HG03558 (cell line): ENCODE data around the gene NSUN3.

ENCODE experiments used
- ATAC-seq: cut with Tn5 transposase; IDR thresholded peaks from one replicate; pipeline ENCODE4 v1.9.1; 2021; ENCODE audit warnings: moderate number of reproducible peaks; ENCODE audit not compliant: unreplicated experiment; ENCODE audit errors: extremely low read depth

NSUN3 gene

DNA sequence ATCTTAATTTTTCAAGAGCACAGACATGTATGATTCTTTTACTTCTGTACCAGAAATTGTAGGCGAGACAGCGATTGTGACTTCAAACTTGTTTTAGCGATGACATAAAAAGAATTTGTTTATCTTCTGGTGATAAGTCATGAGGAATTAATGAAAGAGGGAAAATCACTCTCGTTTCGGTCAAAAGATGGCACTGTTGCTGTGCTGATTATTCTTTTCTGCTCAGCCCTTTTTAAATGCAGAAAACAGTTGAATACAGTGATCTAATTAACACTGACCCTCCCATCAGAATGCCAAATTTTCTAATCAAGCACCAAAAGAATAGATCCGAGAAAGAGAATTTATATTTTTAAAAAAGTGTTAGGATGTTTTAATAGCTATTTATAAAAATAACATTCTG lies 52.6 kb downstream of the NSUN3 start:
- ATAC-seq = no peak

GRCh38 chr3:94117729-94118128 lies 54.9 kb downstream of the NSUN3 start:
- ATAC-seq = no peak

DNA sequence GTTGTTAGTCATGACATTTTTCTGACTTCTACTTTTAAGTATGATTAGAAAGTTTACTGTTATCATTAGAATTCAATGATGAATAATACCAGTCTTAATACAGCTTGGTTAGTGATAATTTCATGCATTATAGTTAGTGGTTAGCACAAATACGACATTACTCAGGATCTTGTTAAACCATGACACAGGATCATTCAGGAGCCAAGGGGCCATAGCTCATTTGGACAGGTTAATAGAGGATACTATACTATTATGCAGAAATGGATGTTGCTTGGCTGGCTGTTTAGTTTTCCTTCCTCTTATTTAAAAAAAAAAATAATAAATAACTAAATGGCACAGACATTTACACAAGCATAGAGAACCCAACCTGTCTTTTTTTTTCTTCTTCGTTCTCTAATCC lies 55.5 kb downstream of the NSUN3 start:
- ATAC-seq = no peak

GRCh38 chr3:94121161-94121560 lies 58.3 kb downstream of the NSUN3 start:
- ATAC-seq = no peak

- ATAC-seq = no peak
These were observed 64.3 kb downstream of the NSUN3 start for GRCh38 chr3:94127115-94127514.

- ATAC-seq = no peak
These were observed 67.8 kb downstream of the NSUN3 start for GRCh38 chr3:94130690-94131089.

DNA sequence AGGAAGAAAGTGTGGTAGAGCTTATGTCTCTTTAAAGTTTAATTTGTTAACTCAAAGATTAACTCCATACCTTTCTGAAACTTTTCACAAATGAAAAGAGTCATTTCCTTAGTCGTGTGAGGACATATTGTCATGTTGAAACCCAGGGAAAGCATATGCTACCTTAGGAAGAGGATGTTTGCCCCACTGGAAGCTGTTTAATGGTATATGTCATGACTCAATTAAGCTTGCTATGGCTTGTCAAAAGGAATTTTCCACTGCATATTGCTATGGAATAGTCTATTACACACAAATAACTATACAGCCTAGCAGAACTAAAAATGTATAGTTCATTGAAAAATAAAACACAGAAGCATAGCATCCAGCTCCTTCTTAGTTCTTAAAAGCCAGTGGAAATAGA lies 69.9 kb downstream of the NSUN3 start:
- no peak for ATAC-seq

- ATAC-seq = no peak
These were observed 73.3 kb downstream of the NSUN3 start for GRCh38 chr3:94136133-94136532.

GRCh38 chr3:94137377-94137776 lies 74.5 kb downstream of the NSUN3 start:
- ATAC-seq = no peak

- no peak for ATAC-seq
These were observed 83.6 kb downstream of the NSUN3 start for GRCh38 chr3:94146455-94146854.

- ATAC-seq = no peak
These were observed 84.2 kb downstream of the NSUN3 start for GRCh38 chr3:94147012-94147411.

DNA sequence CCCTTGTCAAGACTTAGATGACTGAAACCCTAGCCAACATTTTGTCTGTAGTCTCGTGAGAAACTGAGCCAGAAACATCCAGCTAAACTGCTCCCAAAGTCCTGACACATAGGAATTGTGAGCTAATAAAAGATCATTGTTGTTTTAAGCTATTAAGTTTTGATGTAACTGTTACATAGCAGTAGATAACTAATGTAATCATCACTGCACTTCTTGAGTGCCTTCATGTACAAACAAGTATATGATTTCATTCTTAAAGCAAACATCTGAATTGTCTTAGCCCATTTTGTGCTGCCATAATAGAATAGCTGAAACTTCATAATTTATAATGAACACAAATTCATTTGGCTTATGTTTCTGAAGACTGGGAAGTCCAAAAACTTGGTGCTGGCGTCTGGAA lies 87.3 kb downstream of the NSUN3 start:
- no peak for ATAC-seq

- no peak for ATAC-seq
These were observed 93.8 kb downstream of the NSUN3 start for GRCh38 chr3:94156626-94157025.

DNA sequence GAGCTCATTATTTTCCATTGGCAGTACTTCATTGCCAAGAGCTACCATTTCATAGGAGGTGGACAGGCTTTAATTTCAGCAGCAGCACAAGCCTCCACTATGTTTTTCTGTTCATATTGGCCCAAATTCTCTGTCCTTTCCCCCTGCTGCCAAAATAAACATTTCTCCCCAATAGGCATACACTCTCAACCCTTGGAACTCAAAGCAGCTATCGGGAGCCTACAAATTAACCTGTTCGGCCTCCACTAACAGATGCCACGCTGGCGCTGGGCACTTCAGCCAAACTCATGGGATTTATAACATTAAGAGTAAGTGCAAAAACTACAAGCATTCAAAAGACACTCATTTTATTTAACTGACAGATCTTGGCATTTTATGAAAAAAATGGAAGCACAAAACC lies 95.7 kb downstream of the NSUN3 start:
- ATAC-seq = no peak

- no peak for ATAC-seq
These were observed 96.4 kb downstream of the NSUN3 start for GRCh38 chr3:94159062-94159828.

DNA sequence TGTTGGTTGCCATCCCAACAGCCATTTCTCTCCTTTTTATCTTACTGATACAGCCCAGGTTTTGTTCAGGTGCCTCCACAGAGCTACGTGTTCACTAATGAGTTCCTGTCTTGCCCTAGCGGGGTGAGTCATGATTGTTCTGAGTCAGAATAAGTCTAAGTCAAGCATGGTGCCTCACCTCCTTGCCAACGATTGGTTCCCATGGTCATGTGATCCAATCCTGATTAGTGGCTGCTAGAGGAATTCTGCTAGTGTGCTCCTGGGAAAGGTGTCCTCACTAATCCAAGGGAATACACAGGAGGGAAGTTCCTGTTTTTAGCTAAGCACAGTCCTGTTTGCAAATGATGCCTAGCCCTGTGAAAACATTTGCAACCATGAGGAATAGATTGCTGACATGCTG lies 99.8 kb downstream of the NSUN3 start:
- ATAC-seq = no peak

DNA sequence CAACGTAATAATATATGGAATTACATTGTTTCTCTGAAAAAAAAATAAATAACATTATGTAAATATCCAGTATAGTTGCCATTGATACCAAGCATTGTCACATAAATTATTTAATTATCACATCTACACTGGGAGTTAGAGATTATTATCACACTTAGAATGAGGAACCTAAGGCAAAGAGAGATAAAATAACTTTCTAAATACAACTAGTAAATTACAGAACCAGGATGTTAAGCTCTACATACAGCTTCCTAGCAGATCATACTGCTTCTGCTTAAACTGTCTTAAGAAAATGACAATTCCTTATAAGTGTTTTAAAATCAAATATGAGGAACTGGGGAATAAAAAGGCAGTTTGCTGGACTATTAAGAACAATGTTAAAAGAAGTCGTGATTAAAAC lies 104.5 kb downstream of the NSUN3 start:
- no peak for ATAC-seq

DNA sequence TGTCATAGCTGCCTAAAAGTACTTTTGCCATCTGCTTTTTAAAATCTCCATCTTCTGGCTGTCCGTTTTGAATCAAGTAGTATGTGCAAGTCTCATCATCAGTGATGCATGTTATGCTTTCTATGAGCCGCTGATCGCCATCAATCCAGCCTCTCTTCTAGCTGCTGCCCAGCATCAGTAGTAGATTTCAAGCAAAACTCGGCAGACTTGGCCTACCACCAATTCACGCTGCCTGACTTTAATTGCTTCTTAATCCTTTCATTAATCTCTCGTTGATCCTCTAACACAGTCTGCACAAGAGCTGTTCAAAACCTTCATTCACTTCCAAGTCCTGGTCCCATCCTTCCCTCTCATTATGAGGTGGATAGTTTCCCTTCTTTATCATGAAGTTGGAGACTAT lies 104.9 kb downstream of the NSUN3 start:
- no peak for ATAC-seq

- no peak for ATAC-seq
These were observed 109.1 kb downstream of the NSUN3 start for GRCh38 chr3:94171954-94172353.

- ATAC-seq = no peak
These were observed 109.9 kb downstream of the NSUN3 start for GRCh38 chr3:94172695-94173310.

DNA sequence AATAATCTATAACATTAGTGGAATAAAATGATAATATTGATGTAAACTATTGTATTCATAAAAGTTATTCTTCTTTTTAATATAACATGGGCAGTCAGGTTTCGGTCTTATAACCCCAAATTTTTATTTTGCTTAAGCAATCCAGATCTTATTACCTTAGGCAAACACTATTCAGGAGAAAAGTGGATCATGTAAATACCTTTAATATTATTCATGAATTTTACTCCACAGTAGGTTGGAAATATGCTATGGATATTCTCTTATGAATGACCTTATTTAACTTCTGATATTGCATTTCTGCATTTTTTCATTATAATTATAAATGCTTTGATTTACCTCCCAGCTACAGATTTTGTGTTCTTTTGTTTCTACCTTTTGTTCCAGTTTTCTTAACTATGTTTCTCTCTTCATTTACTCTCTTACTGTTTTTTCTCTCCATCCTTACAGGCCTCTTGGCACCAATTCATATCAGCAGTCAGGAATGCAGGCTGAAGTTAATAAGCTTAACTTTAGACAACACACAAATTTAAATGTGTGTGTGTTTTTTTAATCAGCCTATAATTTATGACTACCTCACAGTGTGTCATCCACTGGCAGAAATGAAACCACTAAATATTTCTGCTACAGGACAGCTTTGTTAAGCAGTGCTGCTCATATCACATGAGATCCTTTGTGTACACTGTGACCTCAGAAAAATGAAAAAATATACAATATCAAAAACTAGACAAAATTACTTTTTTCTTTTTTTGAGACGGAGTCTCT lies 111.0 kb downstream of the NSUN3 start:
- ATAC-seq = no peak
